ENCODE results near the gene MAST4.
"Not testable (repeated sequence)": the region's sequence is repeated elsewhere in the genome, so short reads cannot be mapped to it uniquely, and the experiment has no call there.

MAST4 gene

DNA sequence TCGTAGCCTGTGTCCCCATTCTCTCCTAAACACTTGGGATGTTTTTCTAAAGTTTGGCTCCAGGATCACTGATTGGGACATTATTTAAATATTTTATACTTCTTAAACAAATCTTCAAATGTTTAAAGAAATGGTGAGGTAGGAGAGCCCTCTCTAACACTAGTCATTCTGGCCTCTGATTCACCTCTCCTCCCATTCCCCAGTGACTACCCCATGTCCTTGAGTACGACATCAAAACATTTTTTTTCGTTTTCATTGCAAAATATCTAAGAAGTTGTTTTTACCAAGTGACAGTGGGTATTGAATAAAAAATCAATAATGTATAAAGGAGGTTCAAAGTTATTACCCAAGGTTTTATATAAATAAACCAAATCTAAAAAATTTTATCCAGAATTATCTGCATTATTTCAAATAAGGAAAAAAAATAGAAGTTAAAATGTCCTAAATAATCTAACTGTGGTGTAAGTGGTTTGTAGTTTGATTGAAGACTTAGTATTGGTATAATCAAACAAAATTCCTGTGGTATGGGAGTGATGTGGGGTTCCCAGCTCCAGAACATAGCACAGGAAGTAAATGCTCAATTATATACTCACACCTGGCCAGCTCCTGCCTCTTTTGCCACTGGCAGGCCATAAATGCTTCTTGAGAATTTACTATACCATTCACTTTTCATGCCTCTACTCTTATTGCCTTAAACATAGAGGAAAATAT lies 51.1 kb downstream of the MAST4 start:
- DNase-seq (ENCODE audit: low read depth) = no peak

DNA sequence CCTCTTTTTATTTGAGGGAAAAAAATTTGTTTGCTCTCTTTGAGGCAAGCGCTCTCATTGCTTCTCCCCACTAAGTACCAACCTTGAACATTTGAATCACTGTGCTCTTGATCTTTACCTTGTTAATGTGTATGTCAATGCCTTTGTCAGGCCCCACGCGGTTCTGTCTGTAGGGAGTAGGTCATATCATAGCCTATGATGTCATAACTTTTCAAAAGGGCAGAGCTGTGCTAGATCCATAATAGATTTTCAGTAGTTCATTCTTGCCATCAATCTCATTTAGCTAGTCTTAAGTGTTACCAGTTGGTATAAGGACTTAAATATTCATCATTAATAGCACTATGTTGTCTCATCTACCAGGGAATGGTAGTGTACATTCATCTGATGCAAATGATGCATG lies 56.6 kb downstream of the MAST4 start:
- DNase-seq (ENCODE audit: low read depth) = no peak

DNA sequence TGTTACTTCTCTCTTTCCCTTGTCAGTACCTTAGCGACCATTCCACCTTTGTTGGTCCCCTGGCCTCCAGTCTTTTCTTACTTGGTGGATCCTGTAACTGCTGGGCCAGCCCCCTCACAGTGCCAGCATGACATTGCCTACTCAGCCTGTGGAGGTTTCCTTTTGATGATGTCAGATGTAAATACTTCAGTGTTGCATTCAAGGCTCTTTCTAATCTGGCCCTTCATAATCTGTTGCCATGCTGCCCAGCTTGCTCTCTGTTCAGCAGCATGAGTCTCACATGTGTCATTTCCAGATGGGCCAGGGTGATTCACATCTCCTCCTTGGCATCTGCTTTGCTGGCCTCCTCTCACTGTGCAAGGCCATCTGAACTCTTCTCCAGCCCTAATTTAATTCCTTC lies 57.1 kb downstream of the MAST4 start:
- DNase-seq (ENCODE audit: low read depth) = peak; percentile 48

DNA sequence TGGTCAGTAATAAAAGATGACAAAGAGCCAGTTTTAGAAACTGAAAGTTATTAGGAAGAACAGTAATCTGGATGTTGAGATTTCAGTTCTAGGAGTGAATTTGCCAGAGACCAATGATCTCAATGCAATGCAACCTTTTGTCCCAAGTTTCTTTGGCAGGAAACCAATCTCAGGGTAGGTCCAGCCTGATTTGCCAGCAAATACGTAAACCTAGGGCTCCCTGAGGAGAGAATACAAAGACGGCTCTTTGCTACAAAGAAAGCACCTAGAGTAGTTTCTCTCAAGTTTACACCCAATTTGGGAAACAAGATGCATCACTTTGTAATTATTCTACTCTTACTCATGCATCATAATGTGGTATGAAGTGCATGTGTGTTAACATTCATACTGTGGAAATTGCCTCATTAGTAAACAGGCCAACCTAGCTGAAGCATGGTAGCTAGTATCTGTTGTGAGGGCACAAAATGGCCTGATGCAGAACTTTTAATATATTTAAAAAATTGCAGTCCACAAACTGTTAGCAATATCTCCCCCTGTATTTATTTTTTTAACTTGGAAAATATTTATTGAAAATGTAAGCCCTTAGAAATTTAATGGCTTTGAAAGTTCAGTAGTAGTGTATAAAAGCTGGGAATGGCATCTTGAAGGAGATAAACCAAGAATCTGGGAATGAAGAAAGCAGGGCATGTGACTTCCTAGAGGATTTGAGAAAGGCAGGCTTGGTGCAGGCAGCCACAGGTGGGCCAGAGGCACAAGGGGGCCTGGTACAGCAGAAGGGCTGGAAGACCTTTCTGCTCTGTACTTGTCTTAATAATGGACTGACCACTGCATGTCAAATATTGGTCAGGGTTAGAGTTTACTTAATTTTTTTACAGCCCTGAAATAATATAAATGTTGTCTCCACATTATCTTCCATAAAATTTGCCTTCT lies 59.5 kb downstream of the MAST4 start:
- no peak for DNase-seq (ENCODE audit: low read depth)

DNA sequence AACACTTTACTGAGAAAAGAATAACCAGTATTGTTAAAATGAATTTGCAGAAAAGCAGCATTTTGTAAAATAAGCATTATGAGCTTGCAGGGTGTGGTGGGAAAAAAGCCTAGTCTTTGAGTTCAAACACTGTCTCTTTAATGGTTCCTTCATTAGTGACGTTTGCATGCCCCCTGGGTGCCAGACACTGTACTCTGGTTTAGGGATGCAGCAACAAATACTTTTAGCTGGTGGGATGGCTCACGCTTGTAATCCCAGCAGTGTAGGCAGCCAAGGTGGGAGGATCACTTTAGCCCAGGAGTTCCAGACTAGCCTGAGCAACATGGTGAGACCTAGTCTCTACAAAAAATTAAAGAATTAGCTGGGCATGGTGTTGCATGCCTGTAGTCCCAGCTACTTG lies 62.3 kb downstream of the MAST4 start:
- no peak for DNase-seq (ENCODE audit: low read depth)

DNA sequence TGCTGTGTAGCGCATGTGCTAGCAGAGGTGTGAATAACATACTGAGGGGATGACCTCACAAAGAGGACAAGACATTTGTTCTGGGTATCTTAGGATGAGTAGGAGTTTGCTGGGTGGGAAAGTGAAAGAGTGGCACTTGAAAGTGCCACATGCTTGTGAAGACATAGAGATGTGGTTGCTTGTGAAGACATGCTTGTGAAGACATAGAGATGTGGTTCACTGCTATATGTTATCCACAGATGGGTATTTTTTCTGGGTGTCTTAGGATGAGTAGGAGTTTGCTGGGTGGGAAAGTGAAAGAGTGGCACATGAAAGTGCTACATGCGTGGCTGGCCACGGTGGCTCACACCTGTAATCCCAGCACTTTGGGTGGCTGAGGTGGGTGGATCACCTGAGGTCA lies 63.6 kb downstream of the MAST4 start:
- DNase-seq (ENCODE audit: low read depth) = no peak

DNA sequence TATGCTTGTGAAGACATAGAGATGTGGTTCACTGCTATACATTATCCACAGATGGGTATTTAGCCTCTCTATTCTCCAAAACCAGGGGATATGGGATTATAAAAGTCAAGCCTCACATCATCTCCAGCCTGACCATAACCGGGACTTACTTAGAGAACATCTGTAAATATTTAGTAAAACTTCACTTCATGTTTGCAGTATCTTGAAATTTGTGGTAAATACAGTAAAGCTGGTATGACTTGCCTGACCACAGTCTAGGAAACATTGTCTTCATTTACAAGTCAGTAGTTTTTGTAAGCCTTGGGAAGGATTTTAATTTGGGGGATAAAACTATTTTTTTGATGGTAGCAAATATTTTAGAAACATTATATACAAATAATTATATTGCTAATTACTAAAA lies 64.2 kb downstream of the MAST4 start:
- no peak for DNase-seq (ENCODE audit: low read depth)

DNA sequence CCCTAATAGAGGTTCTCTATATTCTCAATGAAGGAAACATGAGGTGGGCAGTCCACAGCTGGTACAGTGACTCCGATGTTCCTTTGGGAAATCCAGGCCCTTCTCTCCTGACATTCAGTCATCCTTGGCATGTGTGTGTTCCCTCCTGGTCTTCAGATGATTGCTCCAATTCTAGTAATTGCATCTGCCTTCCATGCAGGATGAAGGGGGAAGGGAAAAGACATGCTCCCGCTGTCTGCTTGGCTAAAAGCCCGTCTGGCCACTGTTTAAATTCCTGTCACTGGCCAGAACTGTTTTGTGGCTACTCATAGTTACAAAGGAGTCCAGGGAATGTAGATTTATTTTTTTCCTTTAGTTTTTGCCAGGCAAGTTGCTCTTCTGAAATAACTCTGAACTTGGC lies 65.0 kb downstream of the MAST4 start:
- DNase-seq (ENCODE audit: low read depth) = peak; percentile 69

DNA sequence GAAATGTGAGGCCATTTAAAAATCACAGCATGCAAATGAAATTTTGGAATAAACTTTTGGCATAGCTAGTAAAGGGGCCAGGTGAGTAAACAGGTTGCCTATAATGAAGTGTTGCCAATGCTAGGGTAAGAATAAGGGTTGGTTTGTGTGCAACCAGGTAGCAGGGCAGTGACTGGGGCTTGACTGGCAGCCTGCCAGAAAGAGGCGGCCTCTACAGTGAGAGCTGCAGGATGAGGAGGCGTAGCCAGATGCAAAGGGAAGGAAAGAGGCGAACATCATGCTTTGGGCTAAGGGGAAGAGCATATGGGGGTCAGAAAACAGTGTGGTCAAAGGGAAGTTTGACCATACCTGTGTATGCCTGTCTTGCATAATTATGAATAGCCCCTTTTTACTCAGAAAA lies 70.6 kb downstream of the MAST4 start:
- DNase-seq (ENCODE audit: low read depth) = no peak

DNA sequence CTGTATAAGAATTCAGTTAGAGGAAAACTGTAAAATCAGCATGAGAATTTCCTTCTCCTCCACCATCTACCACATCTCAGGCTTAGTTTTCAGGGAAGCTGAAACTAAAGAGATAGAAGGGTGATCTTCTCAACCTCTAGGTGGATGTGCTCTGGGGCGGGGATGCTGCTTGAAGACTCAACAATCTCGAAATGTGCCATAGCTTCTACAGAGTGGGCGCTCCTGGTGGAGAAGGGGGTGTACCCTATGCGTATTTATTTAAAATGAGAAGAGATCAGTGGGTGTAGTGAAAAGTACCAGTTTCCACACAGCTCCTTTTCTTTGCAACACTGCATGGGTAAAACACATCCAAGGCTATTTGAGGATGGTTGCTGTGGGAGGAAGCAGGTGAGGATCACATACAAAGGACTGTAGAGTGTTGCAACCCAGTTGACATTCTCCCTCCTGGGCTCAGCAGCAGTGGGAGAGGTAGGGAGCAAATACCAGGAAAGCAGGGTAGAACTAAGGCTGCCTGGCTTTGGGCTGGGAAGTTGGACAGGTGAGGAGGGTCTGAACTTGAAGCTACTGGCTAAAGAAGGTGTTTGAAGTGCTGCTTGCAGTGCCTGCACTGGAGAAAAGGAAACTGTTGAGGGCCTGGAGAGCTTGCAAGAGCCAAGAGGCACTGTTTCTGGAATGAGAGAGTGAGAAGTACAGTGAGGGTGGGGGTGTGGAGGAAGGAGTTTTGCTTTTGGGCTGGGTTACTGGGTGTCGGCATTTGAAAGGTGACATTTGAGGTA lies 73.1 kb downstream of the MAST4 start:
- DNase-seq (ENCODE audit: low read depth) = no peak

DNA sequence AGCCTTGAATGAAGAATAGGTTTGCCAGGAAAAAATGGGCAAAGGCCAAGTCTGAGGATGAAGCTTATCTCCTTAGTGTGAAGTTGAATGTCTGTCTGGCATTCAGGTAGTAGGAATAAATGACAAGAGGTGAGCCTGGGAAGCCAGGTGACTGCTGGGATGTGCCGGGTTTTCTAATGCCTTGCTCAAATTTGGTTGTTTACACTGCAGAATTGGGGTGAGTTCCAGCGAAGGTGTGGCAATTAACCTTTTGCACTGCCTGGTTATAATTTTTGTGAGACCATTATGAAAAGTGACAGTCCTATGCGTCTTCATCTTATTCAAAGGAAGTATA lies 73.6 kb downstream of the MAST4 start:
- DNase-seq (ENCODE audit: low read depth) = no peak

DNA sequence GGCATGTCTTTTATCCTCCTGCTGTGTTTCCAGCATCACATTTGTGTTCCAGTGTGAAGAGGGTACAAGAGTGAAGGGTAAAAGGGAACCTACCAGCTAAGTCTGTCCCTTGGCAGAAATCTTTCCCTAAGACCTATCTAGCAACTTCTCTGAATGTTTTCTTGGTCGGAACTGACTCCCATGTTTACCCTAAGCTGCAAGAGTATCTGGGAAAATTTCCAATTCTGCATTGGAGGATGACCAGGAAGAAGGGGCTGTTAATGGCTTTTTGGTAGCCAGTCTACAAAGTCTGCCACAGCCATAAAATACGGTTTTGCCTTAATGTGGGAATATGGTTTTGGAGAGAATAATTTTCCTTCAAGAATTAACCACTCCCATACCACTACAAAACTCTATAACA lies 75.1 kb downstream of the MAST4 start:
- DNase-seq (ENCODE audit: low read depth) = no peak

DNA sequence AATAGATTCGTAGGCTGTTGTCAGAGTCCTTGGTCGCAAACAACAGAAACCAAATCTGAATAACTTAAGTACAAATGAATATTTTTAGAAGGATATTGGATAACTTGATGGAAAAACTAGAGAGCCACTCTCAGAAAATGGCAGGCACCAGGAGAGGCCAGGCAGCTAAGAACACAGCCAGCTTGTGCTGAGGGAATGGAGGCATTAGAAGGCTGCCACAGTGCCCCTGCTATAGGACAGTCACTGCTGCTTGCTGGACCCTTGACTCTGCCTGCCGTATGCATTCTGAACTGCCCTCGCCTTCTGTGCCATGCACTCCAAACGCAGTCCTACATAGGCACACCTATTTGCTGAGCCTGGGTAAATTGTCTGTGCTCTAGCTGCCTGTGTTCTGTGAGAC lies 78.6 kb downstream of the MAST4 start:
- no peak for DNase-seq (ENCODE audit: low read depth)

DNA sequence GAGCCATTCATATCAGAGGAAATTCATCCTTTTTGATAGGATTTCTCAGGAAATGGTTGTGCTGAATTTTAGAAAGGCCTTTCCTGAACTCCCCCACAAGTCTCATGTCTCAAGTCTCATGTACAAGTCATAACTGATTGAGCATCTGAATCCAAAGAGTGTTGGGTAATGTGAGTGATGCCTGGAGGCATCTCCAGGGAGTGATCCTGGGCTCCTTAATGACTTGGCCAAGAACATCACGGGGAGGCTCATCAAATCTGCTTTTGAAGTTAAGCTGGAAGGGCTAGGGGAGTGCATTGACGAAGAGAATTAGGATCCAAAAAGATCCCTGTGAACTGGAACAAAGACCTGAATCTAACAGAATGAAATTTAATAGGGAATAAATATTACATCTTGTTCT lies 79.2 kb downstream of the MAST4 start:
- DNase-seq (ENCODE audit: low read depth) = no peak

DNA sequence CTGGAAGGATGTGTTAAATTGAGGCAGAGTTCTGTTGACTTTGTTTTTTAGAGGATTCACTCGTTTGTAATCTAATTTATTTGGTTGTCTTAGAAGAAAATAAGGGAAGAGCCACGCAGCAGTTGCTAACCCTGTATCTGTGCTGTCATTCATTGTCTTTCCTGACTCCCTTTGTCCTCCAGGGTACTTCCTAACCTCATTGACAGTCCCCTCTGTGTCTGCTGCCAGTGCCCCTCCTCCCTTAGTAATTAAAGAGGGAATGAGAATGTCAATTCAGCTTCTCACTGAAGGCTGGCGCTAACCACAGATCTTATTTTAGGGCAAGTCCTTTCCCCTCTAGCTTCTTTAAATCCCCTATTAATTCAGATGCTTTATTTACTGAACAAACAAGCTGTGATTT lies 84.0 kb downstream of the MAST4 start:
- no peak for DNase-seq (ENCODE audit: low read depth)

DNA sequence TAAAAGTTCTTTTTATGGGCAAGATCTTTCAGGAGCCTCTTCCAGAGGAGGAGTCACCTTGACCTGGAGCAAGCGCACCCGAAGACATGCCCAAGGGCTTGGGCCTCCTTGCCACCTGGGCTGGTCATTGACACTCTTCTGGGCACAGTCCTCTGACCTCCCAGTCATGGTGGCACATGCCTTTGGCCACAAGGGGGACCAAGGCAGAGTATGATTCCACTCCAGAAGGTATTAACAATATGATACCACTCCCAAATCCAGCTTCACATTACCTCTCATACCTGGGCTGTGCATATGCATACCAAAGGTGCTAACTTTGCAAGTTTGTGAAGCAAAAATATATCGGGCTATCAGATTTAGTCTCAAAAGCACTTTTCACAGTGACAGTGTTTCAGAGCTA lies 84.6 kb downstream of the MAST4 start:
- no peak for DNase-seq (ENCODE audit: low read depth)

DNA sequence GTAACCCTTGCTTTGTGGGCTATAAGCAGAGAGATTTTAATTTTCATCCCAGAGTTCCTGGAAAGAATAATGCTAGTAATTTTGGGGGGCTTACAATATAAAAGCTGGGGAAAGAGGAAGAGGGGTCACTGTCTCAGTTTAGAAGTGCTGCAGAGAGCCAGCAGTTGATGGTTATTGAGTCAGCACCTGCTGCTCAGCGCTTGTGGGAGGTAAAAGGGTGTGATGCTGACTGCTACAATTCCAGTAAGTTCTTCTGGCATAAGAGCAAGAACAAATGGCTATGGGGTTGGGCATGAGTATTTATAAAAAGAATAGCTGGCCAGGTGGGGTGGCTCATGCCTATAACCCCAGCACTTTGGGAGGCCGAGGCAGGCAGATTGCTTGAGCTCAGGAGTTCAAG lies 88.5 kb downstream of the MAST4 start:
- no peak for DNase-seq (ENCODE audit: low read depth)

DNA sequence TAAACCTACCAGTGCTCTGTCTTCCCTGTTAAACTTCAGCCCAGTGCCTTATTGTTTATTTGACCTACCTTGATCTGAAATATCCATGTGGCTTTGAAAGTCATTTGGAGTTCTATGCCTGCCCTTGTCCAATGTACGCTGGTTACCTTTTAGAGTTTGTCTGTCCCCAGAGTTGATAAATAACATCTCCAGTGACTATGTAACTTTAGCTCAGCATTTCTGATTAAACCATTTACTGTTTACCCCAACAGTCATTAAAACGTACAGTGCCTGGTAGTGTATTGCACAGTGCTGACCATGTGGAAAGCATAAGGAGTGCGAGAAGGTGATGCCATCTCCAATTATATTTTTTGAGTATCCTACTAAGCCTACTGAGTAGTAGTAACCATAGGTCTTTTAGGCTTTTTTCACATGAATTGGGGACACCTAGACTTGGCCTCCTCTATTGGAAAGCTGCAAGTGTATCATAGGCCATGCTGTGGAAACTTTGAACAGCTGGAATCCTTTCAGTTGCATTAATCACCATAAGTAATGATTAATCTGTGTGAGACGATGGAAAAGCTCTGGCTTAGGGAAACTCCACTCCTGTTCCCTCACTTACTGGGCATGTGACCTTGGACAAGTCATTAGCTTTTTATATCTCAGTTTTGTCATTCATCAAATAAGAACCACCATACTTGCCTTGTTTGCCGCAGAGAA lies 93.5 kb downstream of the MAST4 start:
- no peak for DNase-seq (ENCODE audit: low read depth)

DNA sequence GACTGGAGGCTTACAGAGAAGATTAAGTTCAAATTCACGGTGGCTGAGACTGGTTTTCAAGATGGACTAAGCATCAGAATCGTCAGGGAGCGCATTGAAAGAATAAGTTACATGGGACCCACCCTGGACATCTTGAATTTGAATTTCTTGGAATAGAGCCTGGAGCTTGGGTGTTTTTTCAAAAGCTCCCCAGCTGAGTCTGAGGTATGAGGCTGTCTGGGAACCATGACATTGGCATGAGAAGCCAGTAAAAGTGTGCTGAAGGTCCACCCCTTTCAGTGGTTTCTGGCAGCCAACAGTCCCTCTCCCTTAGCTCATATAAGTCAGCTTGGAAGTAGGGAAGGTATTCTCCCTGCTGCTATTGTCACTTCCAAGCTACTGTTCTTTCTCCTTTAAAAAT lies 97.8 kb downstream of the MAST4 start:
- no peak for DNase-seq (ENCODE audit: low read depth)

DNA sequence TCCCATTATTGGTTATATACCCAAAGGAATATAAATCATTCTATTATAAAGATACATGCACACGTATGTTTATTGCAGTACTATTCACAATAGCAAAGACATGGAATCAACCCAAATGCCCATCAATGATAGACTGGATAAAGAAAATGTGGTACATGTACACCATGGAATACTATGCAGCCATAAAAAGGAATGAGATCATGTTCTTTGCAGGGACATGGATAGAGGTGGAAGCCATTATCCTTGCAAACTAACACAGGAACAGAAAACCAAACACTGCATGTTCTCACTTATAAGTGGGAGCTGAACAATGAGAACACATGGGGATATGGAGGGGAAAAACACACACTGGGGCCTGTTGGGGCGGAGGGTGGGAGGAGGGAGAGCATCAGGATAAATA lies 99.6 kb downstream of the MAST4 start:
- DNase-seq (ENCODE audit: low read depth) = not testable (repeated sequence)

DNA sequence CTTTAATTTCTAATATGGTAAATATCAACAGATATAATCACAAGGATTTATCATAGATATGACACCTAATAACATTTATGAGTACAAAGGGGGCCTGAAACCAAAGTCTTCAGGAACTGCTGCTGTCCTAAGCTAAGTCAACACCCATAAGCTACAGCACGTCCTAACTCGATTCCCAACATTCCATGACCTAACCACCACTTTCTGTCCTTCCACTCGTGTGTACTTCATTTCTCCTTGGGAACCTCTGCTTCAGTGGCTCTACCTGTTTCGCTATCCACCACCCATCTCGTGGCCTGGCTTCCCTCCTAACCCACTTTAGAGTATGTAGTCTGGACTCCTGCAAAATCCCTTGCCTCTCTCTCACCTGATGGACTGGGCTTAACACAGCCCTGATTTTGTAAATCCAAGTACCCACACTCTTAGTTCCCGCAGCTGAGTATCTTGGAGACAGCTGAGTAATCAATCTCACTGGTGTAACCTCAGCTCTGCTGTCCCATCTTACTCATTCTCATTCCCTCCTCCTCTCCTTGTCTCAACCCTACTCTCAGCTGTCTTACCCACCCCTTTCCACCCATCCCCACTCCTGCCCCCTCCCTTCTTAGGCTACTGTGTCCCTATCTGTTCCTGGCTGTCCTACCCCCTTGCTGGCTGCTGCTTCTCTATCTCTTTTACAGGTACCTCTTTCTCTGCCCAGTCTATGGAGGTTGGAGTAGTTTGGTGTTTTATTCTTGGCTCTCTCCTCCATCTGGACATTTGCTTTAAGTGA lies 101.8 kb downstream of the MAST4 start:
- no peak for DNase-seq (ENCODE audit: low read depth)

DNA sequence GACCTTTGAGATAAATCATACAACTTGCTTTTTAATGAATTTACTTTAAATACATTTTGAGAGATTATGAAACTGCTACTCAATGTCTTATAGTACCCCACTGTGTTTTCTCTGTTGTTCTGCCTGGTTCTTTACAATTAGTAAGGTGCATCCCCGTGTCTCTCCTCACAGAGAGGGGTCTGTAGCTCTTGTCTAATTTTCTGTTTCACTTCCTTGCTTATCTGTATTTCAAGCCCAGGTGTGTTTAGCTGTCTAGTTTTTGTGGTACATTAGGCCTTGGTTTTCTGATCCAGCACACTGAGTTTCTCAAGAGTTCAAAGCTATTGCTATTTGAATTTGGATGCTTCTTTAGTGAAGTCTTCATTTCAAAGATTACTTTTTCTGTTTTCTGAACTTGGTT lies 105.1 kb downstream of the MAST4 start:
- DNase-seq (ENCODE audit: low read depth) = no peak

All from fibroblast of gingiva (primary cell).